GM18907 (cell line): ENCODE measurements around the gene KRTAP12-4.
"Not testable (repeated sequence)": the region's sequence is repeated elsewhere in the genome, so short reads cannot be mapped to it uniquely, and the experiment has no call there.

Experiments used
- ATAC-seq: cut with Tn5 transposase; IDR thresholded peaks from one replicate; pipeline ENCODE4 v1.9.1; 2021; ENCODE audit warnings: mild to moderate bottlenecking, moderate library complexity; ENCODE audit not compliant: unreplicated experiment

The KRTAP12-4 gene

DNA sequence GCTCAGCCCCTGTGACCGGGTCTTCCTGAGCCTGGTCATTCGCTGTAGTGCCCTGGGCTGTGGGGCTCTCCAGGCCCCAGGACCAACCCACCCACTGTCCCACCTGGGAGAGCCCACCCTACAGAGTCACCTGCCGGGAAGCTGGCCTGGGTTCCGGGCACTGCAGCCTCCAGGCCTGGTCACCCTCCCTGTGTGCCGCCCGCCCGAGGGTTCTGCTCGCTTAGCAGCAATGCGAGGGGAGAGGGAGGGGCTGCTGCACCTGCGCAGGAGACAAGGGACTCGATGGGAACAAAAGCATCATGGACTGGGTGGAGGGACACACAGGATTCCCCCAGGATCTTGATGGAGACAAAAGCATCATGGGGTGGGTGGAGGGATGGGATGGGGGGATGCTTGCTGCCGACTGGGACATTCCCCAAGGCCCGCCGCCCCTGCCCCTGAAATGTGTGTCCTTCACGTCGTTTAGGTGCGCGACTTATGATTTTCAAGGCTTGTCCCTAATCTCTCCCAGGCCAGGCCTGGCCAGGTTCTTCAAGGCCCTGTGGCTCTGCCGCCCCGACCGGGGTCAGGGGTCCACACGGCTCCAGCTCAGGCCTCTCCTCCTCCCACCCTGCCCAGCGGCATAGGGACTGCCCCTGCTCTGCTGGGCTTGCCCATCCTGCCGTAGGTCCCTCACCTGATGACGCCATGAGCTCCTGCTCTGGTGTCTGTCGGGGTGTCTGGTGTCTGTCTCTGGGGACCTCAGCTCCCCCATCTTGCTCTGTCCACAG is 40.9 kb downstream of the KRTAP12-4 start:
- ATAC-seq: no peak

DNA sequence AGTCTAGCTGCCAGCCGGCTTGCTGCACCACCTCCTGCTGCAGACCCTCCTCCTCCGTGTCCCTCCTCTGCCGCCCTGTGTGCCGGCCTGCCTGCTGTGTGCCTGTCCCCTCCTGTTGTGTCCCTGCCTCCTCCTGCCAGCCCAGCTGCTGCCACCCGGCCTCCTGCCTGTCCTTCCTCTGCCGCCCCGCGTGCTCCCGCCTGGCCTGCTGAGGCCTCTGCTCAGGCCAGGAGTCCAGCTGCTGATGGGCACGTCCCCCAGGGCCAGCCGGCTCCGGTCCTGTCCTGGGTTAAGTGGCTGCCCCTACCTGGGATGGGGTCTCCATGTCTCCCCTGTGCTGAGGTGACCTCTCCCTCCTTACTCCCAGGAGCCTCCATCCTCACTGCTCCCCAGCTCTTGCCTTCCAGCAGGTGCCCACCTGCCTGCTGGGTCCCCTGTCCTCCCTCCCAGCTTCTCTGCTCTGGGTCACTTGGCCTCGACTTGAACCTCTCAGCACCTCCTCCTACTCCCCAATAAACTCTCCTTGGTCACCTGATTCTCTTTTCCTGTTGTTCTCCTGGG is 41.7 kb downstream of the KRTAP12-4 start:
- no peak for ATAC-seq

DNA sequence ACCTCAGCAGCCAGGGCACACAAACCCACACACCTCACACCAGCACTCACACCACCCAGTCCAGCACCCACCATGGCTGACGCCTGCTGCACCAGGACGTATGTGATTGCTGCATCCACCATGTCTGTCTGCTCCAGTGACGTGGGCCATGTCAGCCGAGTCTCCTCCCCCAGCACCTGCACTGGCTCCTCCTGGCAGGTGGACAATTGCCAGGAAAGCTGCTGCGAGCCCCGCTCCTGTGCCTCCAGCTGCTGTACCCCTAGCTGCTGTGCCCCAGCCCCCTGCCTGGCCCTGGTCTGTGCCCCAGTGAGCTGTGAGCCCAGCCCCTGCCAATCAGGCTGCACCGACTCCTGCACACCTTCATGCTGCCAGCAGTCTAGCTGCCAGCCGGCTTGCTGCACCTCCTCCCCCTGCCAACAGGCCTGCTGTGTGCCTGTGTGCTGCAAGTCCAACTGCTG is 42.4 kb downstream of the KRTAP12-4 start, which contains the start of gene KRTAP10-8:
TSS of gene KRTAP10-8 (plus strand) at position 51 of the 458 bp plus-strand sequence. CDS start at position 73, 22 bp downstream.
- ATAC-seq: no peak

DNA sequence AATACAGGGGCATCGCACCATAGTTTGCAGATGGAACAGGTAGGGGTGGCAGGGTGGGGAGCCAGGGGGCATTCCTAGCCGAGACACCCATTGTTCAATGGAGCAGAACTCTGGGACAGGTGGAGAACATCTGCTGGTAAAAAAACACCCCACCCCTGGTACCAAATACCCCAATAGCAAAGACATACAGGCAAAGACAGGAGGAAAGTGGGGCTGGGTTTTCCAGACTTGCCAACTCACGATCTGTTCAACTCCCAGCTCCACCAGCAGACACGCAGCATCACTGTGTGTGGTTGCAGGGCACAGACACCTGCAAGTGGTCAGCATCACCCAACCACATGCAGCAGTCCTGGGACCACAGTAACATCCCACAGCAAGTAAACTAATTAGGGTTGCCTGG is 42.9 kb downstream of the KRTAP12-4 start:
- no peak for ATAC-seq

DNA sequence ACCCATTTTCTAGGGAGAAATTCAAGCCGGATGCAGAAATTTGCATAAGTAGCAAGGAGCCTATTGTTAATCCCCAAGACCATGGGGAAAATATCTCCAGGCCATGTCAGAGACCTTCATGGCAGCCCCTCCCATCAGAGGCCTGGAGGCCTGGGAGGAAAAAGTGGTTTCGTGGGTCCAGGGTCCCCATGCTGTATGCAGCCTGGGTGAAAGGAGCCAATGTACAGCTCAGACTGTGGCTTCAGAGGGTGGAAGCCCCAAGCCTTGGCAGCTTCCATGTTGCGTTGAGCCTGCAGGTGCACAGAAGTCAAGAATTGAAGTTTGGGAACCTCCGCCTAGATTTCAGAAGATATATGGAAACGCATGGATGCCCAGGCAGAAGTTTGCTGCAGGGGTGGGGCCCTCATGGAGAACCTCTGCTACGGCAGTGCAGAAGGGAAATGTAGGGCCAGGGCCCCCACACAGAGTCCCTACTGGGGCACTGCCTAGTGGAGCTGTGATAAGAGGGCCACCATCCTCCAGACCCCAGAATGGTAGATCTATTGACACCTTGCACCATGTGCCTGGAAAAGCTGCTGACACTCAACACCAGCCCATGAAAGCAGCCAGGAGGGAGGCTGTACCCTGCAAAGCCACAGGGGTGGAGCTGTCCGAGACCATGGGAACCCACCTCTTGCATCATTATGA is 44.2 kb downstream of the KRTAP12-4 start:
- not testable (repeated sequence) for ATAC-seq

DNA sequence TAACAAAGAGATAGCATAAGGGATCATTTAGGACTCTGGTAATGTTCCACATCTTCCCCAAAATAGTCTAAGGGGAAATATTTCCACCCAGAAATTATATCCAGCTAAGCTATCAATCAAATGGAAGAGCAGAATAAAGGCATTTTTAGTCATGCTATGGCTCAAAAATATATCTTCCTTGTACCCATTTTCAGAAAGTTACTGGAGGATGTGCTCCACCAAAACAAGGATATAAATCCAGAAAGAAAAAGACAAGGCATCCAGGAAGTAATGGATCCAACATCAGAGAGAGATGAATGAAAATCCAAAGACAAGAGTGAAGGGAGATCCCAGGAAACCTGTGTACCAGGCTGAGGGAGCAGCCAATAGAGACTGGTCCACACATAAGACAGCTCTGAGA is 45.3 kb downstream of the KRTAP12-4 start:
- no peak for ATAC-seq

DNA sequence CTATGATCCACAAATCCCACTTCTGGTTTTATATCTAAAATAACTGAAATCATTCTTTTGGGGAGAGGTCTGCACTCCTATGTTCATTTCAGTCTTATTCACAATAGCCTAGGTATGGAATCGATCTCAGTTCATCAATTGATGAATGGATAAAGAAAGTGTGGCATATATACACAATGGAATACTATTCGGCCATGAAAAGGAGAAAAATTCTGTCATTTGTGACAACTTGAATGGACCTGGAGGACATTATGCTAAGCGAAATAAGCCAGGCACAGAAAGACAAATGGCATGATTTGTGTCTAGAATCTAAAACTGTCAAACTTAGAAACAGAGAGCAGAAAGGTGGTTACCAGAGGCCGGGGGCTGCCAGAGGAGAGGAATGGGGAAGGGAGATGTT is 48.0 kb downstream of the KRTAP12-4 start:
- ATAC-seq: no peak
